WTC11 (cell line): ENCODE measurements around the gene BMPR1B. TPM values are rescaled to one million over a fixed set of nuclear protein-coding genes. Genes with fewer than 3 reads are reported as not detected.

Experiments used
- ATAC-seq: fragments of 200-7000 bp; cut with Tn5 transposase; 2 replicates; pipeline ENCODE4 v1.10.0; 2021; ENCODE audit warnings: mild to moderate bottlenecking, moderate library complexity
- CTCF ChIA-PET: fragments of 300-600 bp; sonication (Branson Sonifier 250); formaldehyde crosslinking; loops from one replicate; lab custom pipeline; 2021; ENCODE audit warnings: antibody characterized with exemption; lab: Charles Lee
- POLR2A ChIA-PET: fragments of 350-600 bp; sonication (Branson Sonifier 250); formaldehyde crosslinking; loops from one replicate; lab custom pipeline; 2021; ENCODE audit warnings: antibody characterized with exemption; lab: Charles Lee
- DNase-seq: peaks from one replicate; pipeline ENCODE4 v3.0.0; 2021; ENCODE audit warnings: low spot score
- H3K27ac Mint-ChIP-seq: 2 replicates; pipeline ENCODE4 v1.8.0; 2021; ENCODE audit warnings: mixed read lengths
- H3K27me3 Mint-ChIP-seq: 2 replicates; pipeline ENCODE4 v1.8.0; 2021; ENCODE audit warnings: low read depth, mild to moderate bottlenecking, moderate library complexity, mixed read lengths
- H3K36me3 Mint-ChIP-seq: 2 replicates; pipeline ENCODE4 v1.8.0; 2021; ENCODE audit warnings: mixed read lengths
- H3K4me1 Mint-ChIP-seq: 2 replicates; pipeline ENCODE4 v1.8.0; 2022; ENCODE audit warnings: mixed read lengths
- H3K4me3 Mint-ChIP-seq: 2 replicates; pipeline ENCODE4 v1.8.0; 2021; ENCODE audit warnings: mild to moderate bottlenecking, moderate library complexity, mixed read lengths
- H3K9me3 Mint-ChIP-seq: 2 replicates; pipeline ENCODE4 v1.8.0; 2021; ENCODE audit warnings: mixed read lengths
- GABPB1 ChIP-seq: sonication (generic); formaldehyde crosslinking; IDR thresholded peaks from 2 replicates; pipeline ENCODE4 v1.8.1; 2023; ENCODE audit warnings: mild to moderate bottlenecking, missing genetic modification reagents
- NR2C2 ChIP-seq: sonication (generic); formaldehyde crosslinking; IDR thresholded peaks from 2 replicates; pipeline ENCODE4 v1.8.0; 2022; ENCODE audit warnings: mild to moderate bottlenecking, missing genetic modification reagents
- NR3C1 ChIP-seq: sonication (generic); formaldehyde crosslinking; conservative IDR thresholded peaks from 2 replicates; pipeline ENCODE4 v1.8.1; 2023; ENCODE audit warnings: low read depth, mild to moderate bottlenecking, missing genetic modification reagents
- RELA ChIP-seq: sonication (generic); formaldehyde crosslinking; IDR thresholded peaks from 2 replicates; pipeline ENCODE4 v1.8.1; 2022; ENCODE audit warnings: missing genetic modification reagents, mild to moderate bottlenecking, borderline replicate concordance
- ZNF138 ChIP-seq: sonication (generic); formaldehyde crosslinking; conservative IDR thresholded peaks from 2 replicates; pipeline ENCODE4 v1.8.1; 2022; ENCODE audit warnings: mild to moderate bottlenecking, moderate library complexity, missing genetic modification reagents
- ZNF232 ChIP-seq: sonication (generic); formaldehyde crosslinking; IDR thresholded peaks from 2 replicates; pipeline ENCODE4 v1.8.0; 2022; ENCODE audit warnings: mild to moderate bottlenecking, missing genetic modification reagents
- ZNF416 ChIP-seq: fragments of 250-450 bp; sonication (Bioruptor Pico); IDR thresholded peaks from 2 replicates; pipeline ENCODE4 v1.9.0; 2021; ENCODE audit warnings: mild to moderate bottlenecking, inconsistent platforms
- total RNA-seq: library from RNA; stranded (reverse); gene quantifications from 3 replicates; pipeline ENCODE4 v1.2.3, GENCODE V29; 2021
- TF ChIP-seq, protein P1 (sequence below): sonication (generic); formaldehyde crosslinking; IDR thresholded peaks from 2 replicates; pipeline ENCODE4 v1.8.1; 2023; ENCODE audit warnings: mild to moderate bottlenecking, missing genetic modification reagents, borderline replicate concordance
- TF ChIP-seq, protein P2 (sequence below): fragments of 250-450 bp; sonication (Bioruptor Pico); conservative IDR thresholded peaks from 2 replicates; pipeline ENCODE4 v1.9.0; 2021; ENCODE audit warnings: mild to moderate bottlenecking
- TF ChIP-seq, protein P3 (sequence below): sonication (generic); formaldehyde crosslinking; IDR thresholded peaks from 2 replicates; pipeline ENCODE4 v1.8.0; 2022; ENCODE audit warnings: missing genetic modification reagents
- TF ChIP-seq, protein P4 (sequence below): sonication (generic); formaldehyde crosslinking; IDR thresholded peaks from 2 replicates; pipeline ENCODE4 v1.8.0; 2022; ENCODE audit warnings: mild to moderate bottlenecking, missing genetic modification reagents
- TF ChIP-seq, protein P5 (sequence below): sonication (generic); formaldehyde crosslinking; IDR thresholded peaks from 2 replicates; pipeline ENCODE4 v1.8.1; 2022; ENCODE audit warnings: low read depth, mild to moderate bottlenecking, moderate library complexity, missing genetic modification reagents, borderline replicate concordance
- TF ChIP-seq, protein P6 (sequence below): fragments of 200-600 bp; IDR thresholded peaks from 2 replicates; pipeline ENCODE4 v1.8.0; 2022; ENCODE audit warnings: antibody characterized with exemption
- TF ChIP-seq, protein P7 (sequence below): sonication (generic); formaldehyde crosslinking; IDR thresholded peaks from 2 replicates; pipeline ENCODE4 v1.8.1; 2022; ENCODE audit warnings: mild to moderate bottlenecking, missing genetic modification reagents, moderate library complexity, borderline replicate concordance
- TF ChIP-seq, protein P8 (sequence below): sonication (generic); formaldehyde crosslinking; IDR thresholded peaks from 2 replicates; pipeline ENCODE4 v1.8.0; 2023; ENCODE audit warnings: mild to moderate bottlenecking, missing genetic modification reagents
- TF ChIP-seq, protein P9 (sequence below): sonication (generic); formaldehyde crosslinking; IDR thresholded peaks from 2 replicates; pipeline ENCODE4 v1.8.0; 2023; ENCODE audit warnings: missing genetic modification reagents

BMPR1B gene
- total RNA-seq, 1 experiment from 2014 or later = 0.77 TPM

DNA sequence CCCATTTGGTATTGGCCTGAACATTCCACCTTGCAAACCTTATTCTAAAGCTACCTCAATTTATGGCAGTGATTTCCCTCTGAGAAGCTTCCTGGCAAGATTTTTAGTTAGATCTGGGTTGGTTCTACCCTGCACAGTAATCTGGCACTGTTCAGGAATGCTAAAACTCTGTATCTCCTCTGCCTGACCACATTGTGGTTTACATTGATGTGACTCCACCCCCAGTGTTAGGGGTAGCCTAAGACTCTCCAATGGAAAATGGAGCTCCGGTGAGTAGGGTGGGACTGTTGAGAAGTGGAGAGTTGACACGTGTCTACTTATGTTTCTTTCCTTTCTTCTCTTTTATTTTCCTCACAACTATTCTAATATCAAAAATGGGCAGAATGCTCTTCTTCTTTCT lies 45.4 kb downstream of the BMPR1B start (continued):
- no peak for TF ChIP-seq ZNF138 (CRISPR knock-in tag)
- TF ChIP-seq, protein P1, sequence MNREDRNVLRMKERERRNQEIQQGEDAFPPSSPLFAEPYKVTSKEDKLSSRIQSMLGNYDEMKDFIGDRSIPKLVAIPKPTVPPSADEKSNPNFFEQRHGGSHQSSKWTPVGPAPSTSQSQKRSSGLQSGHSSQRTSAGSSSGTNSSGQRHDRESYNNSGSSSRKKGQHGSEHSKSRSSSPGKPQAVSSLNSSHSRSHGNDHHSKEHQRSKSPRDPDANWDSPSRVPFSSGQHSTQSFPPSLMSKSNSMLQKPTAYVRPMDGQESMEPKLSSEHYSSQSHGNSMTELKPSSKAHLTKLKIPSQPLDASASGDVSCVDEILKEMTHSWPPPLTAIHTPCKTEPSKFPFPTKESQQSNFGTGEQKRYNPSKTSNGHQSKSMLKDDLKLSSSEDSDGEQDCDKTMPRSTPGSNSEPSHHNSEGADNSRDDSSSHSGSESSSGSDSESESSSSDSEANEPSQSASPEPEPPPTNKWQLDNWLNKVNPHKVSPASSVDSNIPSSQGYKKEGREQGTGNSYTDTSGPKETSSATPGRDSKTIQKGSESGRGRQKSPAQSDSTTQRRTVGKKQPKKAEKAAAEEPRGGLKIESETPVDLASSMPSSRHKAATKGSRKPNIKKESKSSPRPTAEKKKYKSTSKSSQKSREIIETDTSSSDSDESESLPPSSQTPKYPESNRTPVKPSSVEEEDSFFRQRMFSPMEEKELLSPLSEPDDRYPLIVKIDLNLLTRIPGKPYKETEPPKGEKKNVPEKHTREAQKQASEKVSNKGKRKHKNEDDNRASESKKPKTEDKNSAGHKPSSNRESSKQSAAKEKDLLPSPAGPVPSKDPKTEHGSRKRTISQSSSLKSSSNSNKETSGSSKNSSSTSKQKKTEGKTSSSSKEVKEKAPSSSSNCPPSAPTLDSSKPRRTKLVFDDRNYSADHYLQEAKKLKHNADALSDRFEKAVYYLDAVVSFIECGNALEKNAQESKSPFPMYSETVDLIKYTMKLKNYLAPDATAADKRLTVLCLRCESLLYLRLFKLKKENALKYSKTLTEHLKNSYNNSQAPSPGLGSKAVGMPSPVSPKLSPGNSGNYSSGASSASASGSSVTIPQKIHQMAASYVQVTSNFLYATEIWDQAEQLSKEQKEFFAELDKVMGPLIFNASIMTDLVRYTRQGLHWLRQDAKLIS (CRISPR knock-in tag) = no peak
- no peak for TF ChIP-seq GABPB1 (CRISPR knock-in tag)
- no peak for TF ChIP-seq NR2C2 (CRISPR knock-in tag)
- TF ChIP-seq, protein P2, sequence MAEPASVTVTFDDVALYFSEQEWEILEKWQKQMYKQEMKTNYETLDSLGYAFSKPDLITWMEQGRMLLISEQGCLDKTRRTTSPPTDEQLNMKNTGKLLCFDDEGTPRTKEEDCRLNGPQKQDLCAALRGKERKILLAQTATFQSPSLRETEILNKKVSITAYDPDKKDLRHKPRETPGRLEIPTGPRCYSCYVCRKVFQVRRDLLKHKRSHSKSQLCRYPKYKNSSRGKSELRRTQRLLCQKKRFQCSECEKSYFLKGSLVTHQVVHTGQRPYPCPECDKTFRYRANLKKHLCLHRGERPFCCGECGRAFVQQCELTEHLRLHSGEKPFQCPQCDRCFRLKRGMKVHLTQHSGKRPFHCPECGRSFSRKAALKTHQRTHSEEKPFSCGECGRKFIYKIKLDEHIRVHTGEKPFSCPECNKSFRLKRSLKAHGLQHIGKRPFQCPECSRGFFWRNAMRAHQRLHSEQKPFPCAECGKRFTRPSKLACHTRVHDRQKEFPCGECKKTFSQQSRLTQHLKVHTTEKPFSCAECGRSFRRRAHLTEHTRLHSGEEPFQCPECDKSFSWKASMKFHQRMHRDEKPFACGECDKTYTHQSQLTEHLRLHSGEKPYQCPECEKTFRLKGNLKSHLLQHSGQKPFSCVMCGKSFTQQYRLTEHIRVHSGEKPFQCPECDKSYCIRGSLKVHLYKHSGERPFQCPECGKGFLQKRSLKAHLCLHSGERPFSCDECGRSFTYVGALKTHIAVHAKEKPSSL (CRISPR knock-in tag) = no peak
- TF ChIP-seq, protein P3, sequence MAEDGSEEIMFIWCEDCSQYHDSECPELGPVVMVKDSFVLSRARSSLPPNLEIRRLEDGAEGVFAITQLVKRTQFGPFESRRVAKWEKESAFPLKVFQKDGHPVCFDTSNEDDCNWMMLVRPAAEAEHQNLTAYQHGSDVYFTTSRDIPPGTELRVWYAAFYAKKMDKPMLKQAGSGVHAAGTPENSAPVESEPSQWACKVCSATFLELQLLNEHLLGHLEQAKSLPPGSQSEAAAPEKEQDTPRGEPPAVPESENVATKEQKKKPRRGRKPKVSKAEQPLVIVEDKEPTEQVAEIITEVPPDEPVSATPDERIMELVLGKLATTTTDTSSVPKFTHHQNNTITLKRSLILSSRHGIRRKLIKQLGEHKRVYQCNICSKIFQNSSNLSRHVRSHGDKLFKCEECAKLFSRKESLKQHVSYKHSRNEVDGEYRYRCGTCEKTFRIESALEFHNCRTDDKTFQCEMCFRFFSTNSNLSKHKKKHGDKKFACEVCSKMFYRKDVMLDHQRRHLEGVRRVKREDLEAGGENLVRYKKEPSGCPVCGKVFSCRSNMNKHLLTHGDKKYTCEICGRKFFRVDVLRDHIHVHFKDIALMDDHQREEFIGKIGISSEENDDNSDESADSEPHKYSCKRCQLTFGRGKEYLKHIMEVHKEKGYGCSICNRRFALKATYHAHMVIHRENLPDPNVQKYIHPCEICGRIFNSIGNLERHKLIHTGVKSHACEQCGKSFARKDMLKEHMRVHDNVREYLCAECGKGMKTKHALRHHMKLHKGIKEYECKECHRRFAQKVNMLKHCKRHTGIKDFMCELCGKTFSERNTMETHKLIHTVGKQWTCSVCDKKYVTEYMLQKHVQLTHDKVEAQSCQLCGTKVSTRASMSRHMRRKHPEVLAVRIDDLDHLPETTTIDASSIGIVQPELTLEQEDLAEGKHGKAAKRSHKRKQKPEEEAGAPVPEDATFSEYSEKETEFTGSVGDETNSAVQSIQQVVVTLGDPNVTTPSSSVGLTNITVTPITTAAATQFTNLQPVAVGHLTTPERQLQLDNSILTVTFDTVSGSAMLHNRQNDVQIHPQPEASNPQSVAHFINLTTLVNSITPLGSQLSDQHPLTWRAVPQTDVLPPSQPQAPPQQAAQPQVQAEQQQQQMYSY (CRISPR knock-in tag) = no peak
- TF ChIP-seq, protein P4, sequence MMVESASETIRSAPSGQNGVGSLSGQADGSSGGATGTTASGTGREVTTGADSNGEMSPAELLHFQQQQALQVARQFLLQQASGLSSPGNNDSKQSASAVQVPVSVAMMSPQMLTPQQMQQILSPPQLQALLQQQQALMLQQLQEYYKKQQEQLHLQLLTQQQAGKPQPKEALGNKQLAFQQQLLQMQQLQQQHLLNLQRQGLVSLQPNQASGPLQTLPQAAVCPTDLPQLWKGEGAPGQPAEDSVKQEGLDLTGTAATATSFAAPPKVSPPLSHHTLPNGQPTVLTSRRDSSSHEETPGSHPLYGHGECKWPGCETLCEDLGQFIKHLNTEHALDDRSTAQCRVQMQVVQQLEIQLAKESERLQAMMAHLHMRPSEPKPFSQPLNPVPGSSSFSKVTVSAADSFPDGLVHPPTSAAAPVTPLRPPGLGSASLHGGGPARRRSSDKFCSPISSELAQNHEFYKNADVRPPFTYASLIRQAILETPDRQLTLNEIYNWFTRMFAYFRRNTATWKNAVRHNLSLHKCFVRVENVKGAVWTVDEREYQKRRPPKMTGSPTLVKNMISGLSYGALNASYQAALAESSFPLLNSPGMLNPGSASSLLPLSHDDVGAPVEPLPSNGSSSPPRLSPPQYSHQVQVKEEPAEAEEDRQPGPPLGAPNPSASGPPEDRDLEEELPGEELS (CRISPR knock-in tag) = no peak
- no peak for TF ChIP-seq ZNF232
- TF ChIP-seq, protein P5, sequence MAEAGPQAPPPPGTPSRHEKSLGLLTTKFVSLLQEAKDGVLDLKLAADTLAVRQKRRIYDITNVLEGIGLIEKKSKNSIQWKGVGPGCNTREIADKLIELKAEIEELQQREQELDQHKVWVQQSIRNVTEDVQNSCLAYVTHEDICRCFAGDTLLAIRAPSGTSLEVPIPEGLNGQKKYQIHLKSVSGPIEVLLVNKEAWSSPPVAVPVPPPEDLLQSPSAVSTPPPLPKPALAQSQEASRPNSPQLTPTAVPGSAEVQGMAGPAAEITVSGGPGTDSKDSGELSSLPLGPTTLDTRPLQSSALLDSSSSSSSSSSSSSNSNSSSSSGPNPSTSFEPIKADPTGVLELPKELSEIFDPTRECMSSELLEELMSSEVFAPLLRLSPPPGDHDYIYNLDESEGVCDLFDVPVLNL = no peak
- TF ChIP-seq, protein P6, sequence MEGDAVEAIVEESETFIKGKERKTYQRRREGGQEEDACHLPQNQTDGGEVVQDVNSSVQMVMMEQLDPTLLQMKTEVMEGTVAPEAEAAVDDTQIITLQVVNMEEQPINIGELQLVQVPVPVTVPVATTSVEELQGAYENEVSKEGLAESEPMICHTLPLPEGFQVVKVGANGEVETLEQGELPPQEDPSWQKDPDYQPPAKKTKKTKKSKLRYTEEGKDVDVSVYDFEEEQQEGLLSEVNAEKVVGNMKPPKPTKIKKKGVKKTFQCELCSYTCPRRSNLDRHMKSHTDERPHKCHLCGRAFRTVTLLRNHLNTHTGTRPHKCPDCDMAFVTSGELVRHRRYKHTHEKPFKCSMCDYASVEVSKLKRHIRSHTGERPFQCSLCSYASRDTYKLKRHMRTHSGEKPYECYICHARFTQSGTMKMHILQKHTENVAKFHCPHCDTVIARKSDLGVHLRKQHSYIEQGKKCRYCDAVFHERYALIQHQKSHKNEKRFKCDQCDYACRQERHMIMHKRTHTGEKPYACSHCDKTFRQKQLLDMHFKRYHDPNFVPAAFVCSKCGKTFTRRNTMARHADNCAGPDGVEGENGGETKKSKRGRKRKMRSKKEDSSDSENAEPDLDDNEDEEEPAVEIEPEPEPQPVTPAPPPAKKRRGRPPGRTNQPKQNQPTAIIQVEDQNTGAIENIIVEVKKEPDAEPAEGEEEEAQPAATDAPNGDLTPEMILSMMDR = no peak

DNA sequence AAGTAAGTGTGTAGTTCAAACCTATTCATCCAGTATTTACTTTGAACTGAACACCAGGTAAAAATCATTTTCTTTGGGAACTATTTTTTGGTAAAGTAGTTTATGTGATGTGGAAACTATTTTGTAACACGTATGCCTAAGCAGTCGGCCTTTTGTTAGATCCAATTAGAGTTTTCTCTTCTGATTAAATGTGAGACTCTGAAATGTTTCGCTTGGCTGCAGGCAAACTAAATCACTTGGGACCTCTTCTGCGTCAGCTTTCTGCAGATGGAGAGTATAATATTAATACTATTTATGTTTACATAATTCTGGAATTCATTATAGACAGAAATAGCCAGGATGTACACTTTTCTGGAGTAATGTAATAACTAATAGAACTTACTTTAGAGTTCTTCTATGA lies 46.9 kb downstream of the BMPR1B start:
- CTCF ChIA-PET = no interaction called here
- H3K36me3 Mint-ChIP-seq = no peaks in the 10 kb centered on the region
- H3K4me3 Mint-ChIP-seq = no peak overlapping the region
- TF ChIP-seq, protein P7, sequence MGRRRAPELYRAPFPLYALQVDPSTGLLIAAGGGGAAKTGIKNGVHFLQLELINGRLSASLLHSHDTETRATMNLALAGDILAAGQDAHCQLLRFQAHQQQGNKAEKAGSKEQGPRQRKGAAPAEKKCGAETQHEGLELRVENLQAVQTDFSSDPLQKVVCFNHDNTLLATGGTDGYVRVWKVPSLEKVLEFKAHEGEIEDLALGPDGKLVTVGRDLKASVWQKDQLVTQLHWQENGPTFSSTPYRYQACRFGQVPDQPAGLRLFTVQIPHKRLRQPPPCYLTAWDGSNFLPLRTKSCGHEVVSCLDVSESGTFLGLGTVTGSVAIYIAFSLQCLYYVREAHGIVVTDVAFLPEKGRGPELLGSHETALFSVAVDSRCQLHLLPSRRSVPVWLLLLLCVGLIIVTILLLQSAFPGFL (CRISPR knock-in tag) = no peak
- TF ChIP-seq, protein P8, sequence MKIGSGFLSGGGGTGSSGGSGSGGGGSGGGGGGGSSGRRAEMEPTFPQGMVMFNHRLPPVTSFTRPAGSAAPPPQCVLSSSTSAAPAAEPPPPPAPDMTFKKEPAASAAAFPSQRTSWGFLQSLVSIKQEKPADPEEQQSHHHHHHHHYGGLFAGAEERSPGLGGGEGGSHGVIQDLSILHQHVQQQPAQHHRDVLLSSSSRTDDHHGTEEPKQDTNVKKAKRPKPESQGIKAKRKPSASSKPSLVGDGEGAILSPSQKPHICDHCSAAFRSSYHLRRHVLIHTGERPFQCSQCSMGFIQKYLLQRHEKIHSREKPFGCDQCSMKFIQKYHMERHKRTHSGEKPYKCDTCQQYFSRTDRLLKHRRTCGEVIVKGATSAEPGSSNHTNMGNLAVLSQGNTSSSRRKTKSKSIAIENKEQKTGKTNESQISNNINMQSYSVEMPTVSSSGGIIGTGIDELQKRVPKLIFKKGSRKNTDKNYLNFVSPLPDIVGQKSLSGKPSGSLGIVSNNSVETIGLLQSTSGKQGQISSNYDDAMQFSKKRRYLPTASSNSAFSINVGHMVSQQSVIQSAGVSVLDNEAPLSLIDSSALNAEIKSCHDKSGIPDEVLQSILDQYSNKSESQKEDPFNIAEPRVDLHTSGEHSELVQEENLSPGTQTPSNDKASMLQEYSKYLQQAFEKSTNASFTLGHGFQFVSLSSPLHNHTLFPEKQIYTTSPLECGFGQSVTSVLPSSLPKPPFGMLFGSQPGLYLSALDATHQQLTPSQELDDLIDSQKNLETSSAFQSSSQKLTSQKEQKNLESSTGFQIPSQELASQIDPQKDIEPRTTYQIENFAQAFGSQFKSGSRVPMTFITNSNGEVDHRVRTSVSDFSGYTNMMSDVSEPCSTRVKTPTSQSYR (CRISPR knock-in tag) = no peak
- TF ChIP-seq GABPB1 (CRISPR knock-in tag) (no peak), NR3C1 (CRISPR knock-in tag) (no peak), ZNF416 (CRISPR knock-in tag) (no peak), RELA (CRISPR knock-in tag) (no peak)
- TF ChIP-seq, protein P9, sequence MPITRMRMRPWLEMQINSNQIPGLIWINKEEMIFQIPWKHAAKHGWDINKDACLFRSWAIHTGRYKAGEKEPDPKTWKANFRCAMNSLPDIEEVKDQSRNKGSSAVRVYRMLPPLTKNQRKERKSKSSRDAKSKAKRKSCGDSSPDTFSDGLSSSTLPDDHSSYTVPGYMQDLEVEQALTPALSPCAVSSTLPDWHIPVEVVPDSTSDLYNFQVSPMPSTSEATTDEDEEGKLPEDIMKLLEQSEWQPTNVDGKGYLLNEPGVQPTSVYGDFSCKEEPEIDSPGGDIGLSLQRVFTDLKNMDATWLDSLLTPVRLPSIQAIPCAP (CRISPR knock-in tag) = no peak

More for the DNA sequence above, 46.9 kb downstream of the BMPR1B start:
- ATAC-seq (no peak), DNase-seq (no peak)
- Mint-ChIP-seq H3K9me3 (peaks cover 3% of the 10 kb centered on the region; the same call in 1 of the 2 replicates), H3K4me1 (peaks cover 9% of the 10 kb centered on the region), H3K27ac (no peak overlapping the region), H3K27me3 (no peaks in the 10 kb centered on the region)
- POLR2A ChIA-PET = no interaction called here
